Measurements from ENCODE around the gene UBE2L3. TPM values are rescaled to one million over a fixed set of nuclear protein-coding genes. Genes with fewer than 3 reads are reported as not detected.

Gene UBE2L3
- total and polyA plus RNA-seq, 4 donors = 37.2 to 63.0 (median 44.0) TPM

GRCh38 chr22:21624880-21625791 is 57.6 kb downstream of the UBE2L3 start:
- no peak for ATAC-seq (ENCODE audit: insufficient read depth, low FRiP score)
- 79 to 80% methylated on average over 12 of the region's 12 CpGs for WGBS, 2 donors
- peaks cover 0 to 20% (median 10%) of the 10 kb centered on the region in 5 donors for H3K4me1 ChIP-seq (ENCODE audit: control insufficient read depth in 5 of 5, insufficient read depth in 5 of 5, low read length in 5 of 5)

DNA sequence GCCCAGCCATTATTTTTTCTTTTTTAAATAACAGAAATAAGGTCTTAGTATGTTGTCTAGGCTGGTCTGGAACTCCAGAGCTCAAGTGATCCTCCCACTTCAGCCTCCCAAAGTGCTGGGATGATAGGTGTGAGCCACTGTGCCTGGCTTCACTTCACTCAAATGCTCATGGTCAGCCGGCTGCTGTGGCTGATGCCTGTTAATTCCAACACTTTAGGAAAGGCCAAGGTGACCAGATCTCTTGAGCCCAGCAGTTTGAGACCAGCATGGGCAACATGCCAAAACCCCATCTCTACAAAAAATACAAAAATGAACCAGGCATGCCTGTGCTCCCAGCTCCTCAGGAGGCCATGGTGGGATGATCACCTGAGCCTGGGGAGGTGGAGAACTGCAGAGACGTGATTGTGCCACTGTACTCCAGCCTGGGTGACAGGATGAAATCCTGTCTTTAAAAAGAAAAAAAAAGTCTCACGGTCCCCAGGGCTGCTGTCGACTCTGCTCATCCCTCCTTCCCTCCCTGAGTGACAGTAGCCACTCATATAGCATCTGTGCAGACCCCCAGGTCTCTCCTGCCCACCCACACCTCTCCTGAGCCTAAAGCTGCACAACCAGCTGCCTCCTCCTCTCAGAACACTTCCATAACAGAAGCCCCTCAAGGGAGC is 58.7 kb downstream of the UBE2L3 start:
- H3K27me3 ChIP-seq (ENCODE audit: control insufficient read depth in 3 of 3, insufficient read depth in 3 of 3, low read length in 2 of 3) = no peaks in the 10 kb centered on the region
- ATAC-seq (ENCODE audit: insufficient read depth, low FRiP score) = no peak
- peaks cover 0 to 22% (median under 1%) of the 10 kb centered on the region in 4 donors for H3K36me3 ChIP-seq (ENCODE audit: control insufficient read depth in 4 of 4, insufficient read depth in 4 of 4, low read length in 4 of 4)
- WGBS, 2 donors = 74 to 77% methylated on average over 4 of the region's 4 CpGs
- H3K27ac ChIP-seq (ENCODE audit: low read depth in 1 of 2, low read length in 1 of 2) = peak overlapping the region in 1 of 2 donors; percentile 5
- peaks cover 0 to 18% (median 10%) of the 10 kb centered on the region in 5 donors for H3K4me1 ChIP-seq (ENCODE audit: control insufficient read depth in 5 of 5, insufficient read depth in 5 of 5, low read length in 5 of 5)
- H3K9ac ChIP-seq (ENCODE audit: insufficient read depth in 1 of 2, low read length in 2 of 2) = no peak overlapping the region
- no peak overlapping the region for H3K4me3 ChIP-seq
- no peak for TF ChIP-seq CTCF (IDR thresholded peaks at IDR 0.05; ENCODE audit: control extremely low read depth, extremely low read depth)
- no peak for DNase-seq
- H3K9me3 ChIP-seq (ENCODE audit: control insufficient read depth in 4 of 4, insufficient read depth in 3 of 4, low read length in 3 of 4) = no peaks in the 10 kb centered on the region

More at GRCh38 chr22:21624880-21625791, 57.6 kb downstream of the UBE2L3 start:
- no peaks in the 10 kb centered on the region for H3K27me3 ChIP-seq (ENCODE audit: control insufficient read depth in 3 of 3, insufficient read depth in 3 of 3, low read length in 2 of 3)
- H3K9me3 ChIP-seq (ENCODE audit: control insufficient read depth in 4 of 4, insufficient read depth in 3 of 4, low read length in 3 of 4) = no peaks in the 10 kb centered on the region
- no peak overlapping the region for H3K9ac ChIP-seq (ENCODE audit: insufficient read depth in 1 of 2, low read length in 2 of 2)
- no peak overlapping the region for H3K27ac ChIP-seq (ENCODE audit: low read depth in 1 of 2, low read length in 1 of 2)
- peaks cover 0 to 27% (median under 1%) of the 10 kb centered on the region in 4 donors for H3K36me3 ChIP-seq (ENCODE audit: control insufficient read depth in 4 of 4, insufficient read depth in 4 of 4, low read length in 4 of 4)
- no peak overlapping the region for H3K4me3 ChIP-seq
- no peak for TF ChIP-seq CTCF (IDR thresholded peaks at IDR 0.05; ENCODE audit: control extremely low read depth, extremely low read depth)
- DNase-seq = no peak

- peaks cover 0 to 22% (median under 1%) of the 10 kb centered on the region in 4 donors for H3K36me3 ChIP-seq (ENCODE audit: control insufficient read depth in 4 of 4, insufficient read depth in 4 of 4, low read length in 4 of 4)
- 84 to 87% methylated on average over 11 of the region's 11 CpGs for WGBS, 2 donors
- DNase-seq (no peak), ATAC-seq (ENCODE audit: insufficient read depth, low FRiP score) (no peak)
- peak overlapping the region in 1 of 2 donors; percentile 5 for H3K27ac ChIP-seq (ENCODE audit: low read depth in 1 of 2, low read length in 1 of 2)
- H3K4me1 ChIP-seq (ENCODE audit: control insufficient read depth in 5 of 5, insufficient read depth in 5 of 5, low read length in 5 of 5) = peaks cover 0 to 18% (median 10%) of the 10 kb centered on the region in 5 donors
- no peak for TF ChIP-seq CTCF (IDR thresholded peaks at IDR 0.05; ENCODE audit: control extremely low read depth, extremely low read depth)
- no peaks in the 10 kb centered on the region for H3K9me3 ChIP-seq (ENCODE audit: control insufficient read depth in 4 of 4, insufficient read depth in 3 of 4, low read length in 3 of 4)
- H3K27me3 ChIP-seq (ENCODE audit: control insufficient read depth in 3 of 3, insufficient read depth in 3 of 3, low read length in 2 of 3) = no peaks in the 10 kb centered on the region
- H3K9ac ChIP-seq (ENCODE audit: insufficient read depth in 1 of 2, low read length in 2 of 2) = no peak overlapping the region
- no peak overlapping the region for H3K4me3 ChIP-seq
Measured at GRCh38 chr22:21626735-21627469, 59.4 kb downstream of the UBE2L3 start.

Measured in lung (tissue), 12 donors.